ENCODE data around the gene PCDH9. TPM values are rescaled to one million over a fixed set of nuclear protein-coding genes. Genes with fewer than 3 reads are reported as not detected.

Gene PCDH9
- total and polyA plus RNA-seq, 11 donors: 3.0 to 39.6 (median 21.6) TPM

GRCh38 chr13:66562054-66562453, 668.1 kb downstream of the PCDH9 start:
- no peak for TF ChIP-seq POLR2A (IDR thresholded peaks at IDR 0.05)
- no peak for TF ChIP-seq CTCF (IDR thresholded peaks at IDR 0.05)
- H3K36me3 ChIP-seq: no peaks in the 10 kb centered on the region
- no peaks in the 10 kb centered on the region for H3K9me3 ChIP-seq
- intact Hi-C loops (cut with DNase I): no loop called here
- H3K27me3 ChIP-seq: no peaks in the 10 kb centered on the region
- H3K4me1 ChIP-seq: no peaks in the 10 kb centered on the region
- WGBS, 4 donors: 75 to 78% (median 77%) methylated on average over 5 of the region's 5 CpGs
- no peak overlapping the region for H3K27ac ChIP-seq
- DNase-seq (no peak), ATAC-seq (no peak)
- no peak overlapping the region for H3K4me3 ChIP-seq

GRCh38 chr13:66560991-66561390, 669.1 kb downstream of the PCDH9 start:
- Histone ChIP-seq H3K9me3 (no peaks in the 10 kb centered on the region), H3K36me3 (no peaks in the 10 kb centered on the region), H3K4me1 (no peaks in the 10 kb centered on the region), H3K27ac (no peak overlapping the region), H3K27me3 (no peaks in the 10 kb centered on the region), H3K4me3 (no peak overlapping the region)
- 88 to 98% (median 94%) methylated on average over 10 to 26 of the region's 26 CpGs for WGBS, 4 donors
- no peak for ATAC-seq
- no peak for TF ChIP-seq CTCF (IDR thresholded peaks at IDR 0.05)
- no peak for TF ChIP-seq POLR2A (IDR thresholded peaks at IDR 0.05)
- DNase-seq: no peak
- intact Hi-C loops (cut with DNase I): no loop called here

DNA sequence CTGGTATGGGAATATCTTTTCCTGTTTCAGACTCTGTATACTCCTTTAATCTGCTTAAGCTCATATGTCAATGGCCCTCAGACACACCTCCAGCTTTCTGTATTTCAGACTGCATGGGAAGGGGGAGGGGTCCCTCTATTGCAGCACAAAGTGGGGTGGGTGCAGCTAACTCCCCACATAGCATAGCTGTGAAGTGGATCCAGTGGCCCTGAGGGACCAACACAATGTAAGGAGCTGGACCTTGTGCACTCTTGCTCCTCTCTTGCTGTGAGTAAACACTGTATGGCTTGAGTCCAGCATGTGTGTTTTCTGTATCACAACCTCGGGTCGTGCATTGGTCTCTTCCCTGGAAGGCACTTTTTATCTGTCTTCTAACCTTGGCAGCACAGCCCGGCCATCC, 669.9 kb downstream of the PCDH9 start:
- 21 to 37% (median 26%) methylated on average over 3 of the region's 3 CpGs for WGBS, 4 donors
- Histone ChIP-seq H3K9me3 (no peaks in the 10 kb centered on the region), H3K4me1 (no peaks in the 10 kb centered on the region), H3K27ac (no peak overlapping the region), H3K27me3 (no peaks in the 10 kb centered on the region), H3K4me3 (no peak overlapping the region), H3K36me3 (no peaks in the 10 kb centered on the region)
- intact Hi-C loops (cut with DNase I): no loop called here
- DNase-seq: no peak
- TF ChIP-seq POLR2A (IDR thresholded peaks at IDR 0.05): no peak
- no peak for TF ChIP-seq CTCF (IDR thresholded peaks at IDR 0.05)
- ATAC-seq: no peak

- no peaks in the 10 kb centered on the region for H3K9me3 ChIP-seq
- H3K4me3 ChIP-seq: no peak overlapping the region
- H3K36me3 ChIP-seq: no peaks in the 10 kb centered on the region
- no peaks in the 10 kb centered on the region for H3K27me3 ChIP-seq
- no peaks in the 10 kb centered on the region for H3K4me1 ChIP-seq
- DNase-seq (no peak), ATAC-seq (no peak)
- no peak for TF ChIP-seq POLR2A (IDR thresholded peaks at IDR 0.05)
- intact Hi-C loops (cut with DNase I): no loop called here
- H3K27ac ChIP-seq: no peak overlapping the region
Measured at GRCh38 chr13:66559093-66559492, 671.0 kb downstream of the PCDH9 start.

DNA sequence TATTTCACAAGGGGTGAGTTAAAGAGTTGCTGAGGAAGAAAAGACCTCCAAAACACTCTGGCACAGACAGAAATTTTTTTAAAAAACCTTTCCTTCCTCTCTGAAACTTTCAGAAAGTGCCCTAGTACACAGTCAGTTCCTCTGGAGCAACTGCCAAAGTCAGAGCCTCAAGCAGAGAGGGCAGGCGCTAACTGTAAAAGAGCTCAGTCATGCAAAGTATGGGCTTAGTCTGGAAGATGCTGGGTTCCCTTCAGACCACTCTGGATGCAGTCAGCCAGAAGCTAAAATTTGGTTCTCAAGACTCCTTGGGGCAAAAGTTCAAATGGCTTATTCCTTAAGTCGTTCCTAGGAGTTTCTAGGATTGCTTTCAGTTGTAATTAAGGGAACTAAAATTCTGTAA, 671.6 kb downstream of the PCDH9 start:
- DNase-seq: no peak
- ATAC-seq: no peak
- no peaks in the 10 kb centered on the region for H3K36me3 ChIP-seq
- TF ChIP-seq CTCF (IDR thresholded peaks at IDR 0.05): no peak
- no peak for TF ChIP-seq POLR2A (IDR thresholded peaks at IDR 0.05)
- intact Hi-C loops (cut with DNase I): no loop called here
- H3K4me3 ChIP-seq: no peak overlapping the region
- H3K27ac ChIP-seq: no peak overlapping the region
- H3K27me3 ChIP-seq: no peaks in the 10 kb centered on the region
- H3K4me1 ChIP-seq: no peaks in the 10 kb centered on the region
- WGBS, 4 donors: 75 to 85% (median 83%) methylated on average over 2 of the region's 2 CpGs
- H3K9me3 ChIP-seq: no peaks in the 10 kb centered on the region

Measured in heart left ventricle (tissue), 16 donors.